NCI-H1436 (cell line): ENCODE results near the gene SLC29A4.
"Not testable (repeated sequence)": the region's sequence is repeated elsewhere in the genome, so short reads cannot be mapped to it uniquely, and the experiment has no call there.

Experiments
- DNase-seq: peaks from one replicate; lab custom pipeline; 2025; lab: John Stamatoyannopoulos, UW

Gene SLC29A4

GRCh38 chr7:5282543-5283316, at the start of gene SLC29A4:
SLC29A4 (plus strand) TSS chr7:5282943; CDS start chr7:5287817, 4,874 bp downstream.
- DNase-seq, result peak; percentile 36

GRCh38 chr7:5234852-5235831, 47.6 kb upstream of the SLC29A4 start:
- DNase-seq, result no peak

- no peak for DNase-seq
These were observed 45.5 kb upstream of the SLC29A4 start for GRCh38 chr7:5237286-5237685.

- DNase-seq, result no peak
These were observed 44.2 kb upstream of the SLC29A4 start for GRCh38 chr7:5238500-5238899.

- no peak for DNase-seq
These were observed 39.5 kb upstream of the SLC29A4 start for GRCh38 chr7:5243261-5243660.

GRCh38 chr7:5248201-5248885, 34.4 kb upstream of the SLC29A4 start:
- DNase-seq, result no peak

- not testable (repeated sequence) for DNase-seq
These were observed 32.0 kb upstream of the SLC29A4 start for GRCh38 chr7:5250787-5251186.

GRCh38 chr7:5253529-5253928, 29.2 kb upstream of the SLC29A4 start:
- DNase-seq, result not testable (repeated sequence)

- DNase-seq, result not testable (repeated sequence)
These were observed 28.4 kb upstream of the SLC29A4 start for GRCh38 chr7:5254371-5254770.

GRCh38 chr7:5255832-5256231, 26.9 kb upstream of the SLC29A4 start:
- no peak for DNase-seq

- DNase-seq, result not testable (repeated sequence)
These were observed 22.1 kb upstream of the SLC29A4 start for GRCh38 chr7:5260530-5261068.

- DNase-seq, result not testable (repeated sequence)
These were observed 19.7 kb upstream of the SLC29A4 start for GRCh38 chr7:5263066-5263465.

- DNase-seq, result no peak
These were observed 17.2 kb upstream of the SLC29A4 start for GRCh38 chr7:5265320-5266190.

- DNase-seq, result peak; percentile 91
These were observed 16.3 kb upstream of the SLC29A4 start for GRCh38 chr7:5266191-5267028.

GRCh38 chr7:5267829-5268228, 14.9 kb upstream of the SLC29A4 start:
- not testable (repeated sequence) for DNase-seq

- DNase-seq, result not testable (repeated sequence)
These were observed 12.6 kb upstream of the SLC29A4 start for GRCh38 chr7:5269992-5270657.

- no peak for DNase-seq
These were observed 12.0 kb upstream of the SLC29A4 start for GRCh38 chr7:5270788-5271187.

GRCh38 chr7:5273831-5274405, 8.8 kb upstream of the SLC29A4 start:
- not testable (repeated sequence) for DNase-seq

- no peak for DNase-seq
These were observed 8.3 kb upstream of the SLC29A4 start for GRCh38 chr7:5274441-5274840.
